K562 (cell line): ENCODE measurements around the gene MPL.

ENCODE experiments used
- CEBPG ChIP-seq, 3 experiments: fragments of 200-800 bp in 1 of 3; sonication (Bioruptor generic) in 1 of 3; sonication (generic) in 1 of 3; formaldehyde crosslinking in 1 of 3; IDR thresholded peaks in 2 of 3; conservative IDR thresholded peaks in 1 of 3; 2 replicates each; pipeline versions ENCODE4 v1.6.1 to v1.8.0; 2016 to 2022; ENCODE audit warnings: missing compliant biosample characterization in 2 of 3, missing genetic modification characterization in 2 of 3, mild to moderate bottlenecking in 1 of 3, missing genetic modification reagents in 1 of 3
- CHD4 ChIP-seq: fragments of 200-600 bp; sonication (generic); IDR thresholded peaks from 3 replicates; pipeline ENCODE4 v1.6.1; 2012; ENCODE audit warnings: low read depth, mild to moderate bottlenecking, mixed read lengths, low read length, inconsistent platforms; ENCODE audit not compliant: insufficient read depth, insufficient replicate concordance, poor library complexity, severe bottlenecking
- EZH2 ChIP-seq: IDR thresholded peaks from 2 replicates; pipeline ENCODE4 v1.6.1; 2012; ENCODE audit warnings: low read depth, mild to moderate bottlenecking, inconsistent platforms, low read length, borderline replicate concordance
- GATA2 ChIP-seq: sonication (generic); formaldehyde crosslinking; IDR thresholded peaks from 2 replicates; pipeline ENCODE4 v1.4.0; 2020; ENCODE audit warnings: mild to moderate bottlenecking, missing genetic modification reagents
- HDAC8 ChIP-seq: fragments of 450-650 bp; IDR thresholded peaks from 2 replicates; pipeline ENCODE4 v1.6.1; 2016; ENCODE audit warnings: mild to moderate bottlenecking, missing genetic modification characterization, moderate library complexity, missing compliant biosample characterization
- TF ChIP-seq, protein P1 (sequence below): IDR thresholded peaks from 2 replicates; pipeline ENCODE4 v1.6.1; 2012; ENCODE audit warnings: low read depth, low read length, improper control_type of control experiment, borderline replicate concordance

- TF ChIP-seq EZH2 (no peak), CEBPG (CRISPR knock-in tag; IDR thresholded peaks at IDR 0.05) (no peak), CEBPG (tag; conservative IDR thresholded peaks at IDR 0.05 in 1 of 2, IDR thresholded peaks at IDR 0.05 in 1 of 2) (no peak), HDAC8 (tag) (no peak), CHD4 (no peak), GATA2 (no peak)
- TF ChIP-seq, protein P1, sequence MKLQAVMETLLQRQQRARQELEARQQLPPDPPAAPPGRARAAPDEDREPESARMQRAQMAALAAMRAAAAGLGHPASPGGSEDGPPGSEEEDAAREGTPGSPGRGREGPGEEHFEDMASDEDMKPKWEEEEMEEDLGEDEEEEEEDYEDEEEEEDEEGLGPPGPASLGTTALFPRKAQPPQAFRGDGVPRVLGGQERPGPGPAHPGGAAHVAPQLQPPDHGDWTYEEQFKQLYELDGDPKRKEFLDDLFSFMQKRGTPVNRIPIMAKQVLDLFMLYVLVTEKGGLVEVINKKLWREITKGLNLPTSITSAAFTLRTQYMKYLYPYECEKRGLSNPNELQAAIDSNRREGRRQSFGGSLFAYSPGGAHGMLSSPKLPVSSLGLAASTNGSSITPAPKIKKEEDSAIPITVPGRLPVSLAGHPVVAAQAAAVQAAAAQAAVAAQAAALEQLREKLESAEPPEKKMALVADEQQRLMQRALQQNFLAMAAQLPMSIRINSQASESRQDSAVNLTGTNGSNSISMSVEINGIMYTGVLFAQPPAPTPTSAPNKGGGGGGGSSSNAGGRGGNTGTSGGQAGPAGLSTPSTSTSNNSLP = no peak
These were observed 20.7 kb upstream of the MPL start for GRCh38 chr1:43316738-43317520.
